Measurements from ENCODE around the gene MAGIX.

MAGIX gene

DNA sequence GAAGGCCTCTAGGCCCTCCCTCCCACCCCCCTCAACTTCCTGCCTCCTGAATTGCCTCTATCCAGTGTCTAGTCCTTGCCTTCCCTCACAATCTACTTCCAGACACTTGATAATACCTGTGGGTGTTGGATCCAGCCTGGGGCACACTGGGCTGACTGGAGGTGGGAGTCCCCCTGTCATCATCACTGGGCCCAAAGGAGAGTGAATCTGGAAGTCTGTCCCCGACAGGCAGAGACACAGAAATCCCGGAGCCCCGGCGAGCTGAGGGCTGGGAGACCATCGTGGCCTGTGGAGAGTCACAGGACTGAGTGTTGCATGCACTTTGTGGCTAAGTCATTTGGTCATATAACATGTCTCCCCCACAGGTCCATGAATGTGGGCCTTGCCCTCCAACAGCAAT is 45.8 kb downstream of the MAGIX start:
- no peak for DNase-seq

DNA sequence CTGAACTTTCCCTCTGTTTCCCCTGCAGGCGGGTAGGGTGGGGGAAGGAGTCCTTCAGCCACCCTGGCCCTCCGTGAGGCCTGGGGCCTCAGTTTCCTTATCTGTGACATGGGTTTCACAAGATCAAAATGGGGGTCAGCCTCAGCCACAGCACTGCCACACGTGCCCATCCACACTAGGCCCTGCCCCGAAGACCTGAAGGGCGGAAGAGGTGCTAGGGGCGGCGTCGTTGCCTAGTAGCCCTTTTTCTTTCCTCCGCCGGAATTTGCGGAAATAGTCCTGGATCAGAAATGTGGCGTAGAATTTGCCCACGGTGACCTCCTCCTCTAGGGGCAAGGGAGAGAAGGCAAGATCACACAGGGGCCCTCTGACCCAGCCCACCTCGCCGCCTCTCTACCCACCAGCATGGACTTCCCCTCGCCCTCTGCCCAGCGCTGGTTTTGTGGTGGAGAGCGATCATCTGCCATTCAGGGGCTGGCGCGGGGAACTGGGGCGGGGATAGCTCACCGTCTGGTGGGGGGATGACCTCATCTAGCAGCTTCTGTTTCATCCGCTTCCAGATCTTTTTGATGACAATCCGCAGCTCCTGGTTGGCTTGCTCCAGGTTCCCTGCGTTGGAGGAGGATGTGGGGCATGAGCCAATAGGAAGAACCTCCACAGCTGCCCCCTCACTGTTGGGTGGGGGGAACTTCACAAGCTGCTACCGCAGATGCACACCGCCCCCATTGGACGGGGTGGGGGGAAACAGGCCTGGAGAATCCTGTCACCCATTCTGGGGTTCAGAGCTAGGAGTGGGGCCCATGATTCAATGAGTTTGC is 47.1 kb downstream of the MAGIX start:
- DNase-seq: no peak

DNA sequence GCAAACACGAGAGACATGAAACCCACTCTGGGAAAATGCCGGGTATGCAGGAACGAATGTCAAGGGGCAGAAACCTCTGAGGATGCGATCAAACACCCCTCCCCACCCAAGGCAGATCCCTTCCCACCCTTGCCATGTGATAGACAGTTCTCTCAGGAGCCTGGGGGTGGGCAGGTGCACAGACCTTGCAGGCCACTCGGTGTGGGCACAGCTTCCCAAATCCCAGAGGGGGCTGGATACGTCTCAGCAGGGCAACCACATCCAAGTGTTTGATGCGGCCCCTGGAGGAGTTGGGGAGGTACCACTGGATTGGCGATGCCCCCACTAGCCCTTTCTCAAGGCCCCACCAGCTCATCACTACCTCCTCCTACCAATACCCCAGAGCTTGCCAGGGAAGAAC is 47.8 kb downstream of the MAGIX start:
- DNase-seq: no peak

DNA sequence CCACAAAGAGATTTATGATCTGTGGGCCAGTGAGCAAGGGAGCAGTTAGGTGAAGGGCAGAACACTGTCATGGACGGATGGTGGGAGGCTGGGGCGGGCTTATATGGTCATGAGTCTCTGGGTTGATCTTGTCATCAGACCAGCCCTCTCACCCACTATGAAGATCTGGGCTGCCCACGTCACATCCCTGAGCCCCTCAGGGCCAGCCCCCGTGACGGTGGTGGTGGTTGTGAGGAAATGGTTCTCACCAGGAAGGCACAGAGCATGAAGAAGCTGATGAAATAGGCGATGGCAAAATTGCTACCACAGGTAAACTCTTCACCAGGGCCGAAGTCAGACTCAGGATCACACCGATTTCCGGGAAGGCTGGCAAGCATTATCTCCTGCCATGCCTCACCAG is 48.5 kb downstream of the MAGIX start:
- no peak for DNase-seq

DNA sequence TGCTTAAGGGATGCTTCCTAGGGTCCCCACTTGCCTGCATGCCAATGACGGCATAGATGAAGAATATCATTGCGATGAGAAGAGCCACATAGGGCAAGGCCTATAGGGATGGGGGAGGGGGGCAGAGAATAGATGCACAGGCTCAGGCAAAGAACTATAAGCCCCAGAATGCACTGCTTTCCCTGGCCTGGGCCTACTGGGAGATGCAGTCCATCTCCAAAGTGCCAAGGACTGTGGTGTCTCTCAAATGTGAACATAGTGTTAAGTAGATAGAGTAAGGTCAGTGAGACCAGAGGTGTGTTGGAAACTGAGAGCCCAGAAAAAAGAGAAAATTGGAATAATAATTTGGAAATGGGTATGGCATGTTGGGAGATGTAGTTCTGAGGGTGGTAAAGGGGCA is 49.7 kb downstream of the MAGIX start:
- DNase-seq: no peak

DNA sequence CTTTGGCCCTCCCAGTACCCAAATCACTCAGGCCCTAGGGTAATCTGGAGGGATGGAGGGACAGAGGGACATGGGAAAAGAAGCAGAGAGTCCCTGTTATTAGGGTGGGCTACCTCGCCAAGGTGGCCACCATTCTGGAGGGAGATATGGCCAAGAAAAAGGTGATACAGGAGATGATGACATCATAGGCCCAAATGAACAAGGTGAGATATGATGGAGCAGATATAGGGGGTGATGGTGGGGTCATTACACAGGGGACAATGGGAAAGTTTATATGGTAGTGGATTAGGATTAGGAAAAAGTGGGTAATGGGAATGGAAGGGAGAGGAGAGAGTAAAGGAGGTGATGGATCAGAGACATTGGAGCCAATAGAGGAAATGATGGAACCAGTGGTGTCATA is 50.3 kb downstream of the MAGIX start:
- DNase-seq: no peak

DNA sequence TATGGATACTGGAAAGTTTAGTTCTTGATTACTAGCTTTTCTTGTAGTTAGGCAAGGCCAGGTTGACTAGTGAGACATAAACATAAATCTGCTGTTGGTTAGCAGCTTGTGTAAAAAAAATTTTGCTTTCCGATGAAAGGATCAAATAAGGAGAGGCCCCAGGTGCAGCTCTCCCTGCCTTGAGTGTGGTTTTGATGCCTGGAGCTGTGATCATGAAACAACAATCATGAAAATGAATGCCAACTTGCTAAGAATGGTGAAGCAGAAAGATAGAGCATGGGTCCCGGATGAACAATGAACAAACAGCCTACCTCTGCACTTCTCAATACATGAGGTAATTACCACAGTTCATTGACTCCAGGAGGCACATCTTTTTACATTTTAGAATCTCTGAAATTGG is 51.9 kb downstream of the MAGIX start:
- DNase-seq: no peak

DNA sequence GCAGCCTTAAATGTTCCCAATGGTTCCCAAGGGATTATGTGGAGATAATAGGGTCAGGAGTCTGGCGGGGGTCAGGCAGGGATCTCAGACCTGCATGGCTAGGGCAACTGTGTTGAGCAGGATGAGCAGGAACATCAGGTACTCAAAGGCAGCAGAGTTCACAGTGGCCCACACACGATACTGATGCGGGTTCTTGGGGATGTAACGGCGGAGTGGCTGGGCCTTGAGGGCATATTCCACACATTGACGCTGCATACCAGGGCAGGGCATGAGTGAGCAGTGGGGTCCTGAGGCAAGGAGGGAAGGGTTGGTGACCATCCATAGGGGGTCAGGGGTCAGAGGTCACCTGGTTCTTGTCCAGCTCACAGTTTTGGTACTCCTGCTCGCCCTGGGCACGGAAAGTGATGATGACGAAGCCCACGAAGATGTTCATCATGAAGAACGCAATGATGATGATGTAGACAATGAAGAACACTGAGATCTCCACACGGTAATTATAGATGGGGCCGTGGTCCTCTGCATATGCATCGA is 52.5 kb downstream of the MAGIX start:
- DNase-seq: no peak

All from activated CD4-positive, alpha-beta T cell treated with anti-CD3 and anti-CD28 coated beads, Interleukin-2, amount 50 U/mL, for 4 hours (primary cell).